Adrenal gland (tissue), 5 donors: Measurements from ENCODE around the gene ENTPD5.

ENCODE experiments used
- POLR2A ChIP-seq, 2 donors: fragments of 450-650 bp; IDR thresholded peaks; one replicate each; pipeline ENCODE4 v1.6.1; 2017; ENCODE audit warnings: antibody characterized with exemption in 2 of 2, mild to moderate bottlenecking in 2 of 2, moderate library complexity in 1 of 2
- TF ChIP-seq, protein P1 (sequence below), 6 experiments: fragments of 450-650 bp in 4 of 6; fragments of 200-600 bp in 2 of 6; sonication (generic) in 1 of 6; IDR thresholded peaks; 1 replicate in 5 of 6; 2 replicates in 1 of 6; pipeline versions ENCODE4 v1.5.1 to v1.8.0; 2016 to 2021; ENCODE audit warnings: antibody characterized with exemption in 6 of 6, mild to moderate bottlenecking in 2 of 6, moderate library complexity in 1 of 6
- donor health status: DM: no; HTN: no; CAD: no.

DNA sequence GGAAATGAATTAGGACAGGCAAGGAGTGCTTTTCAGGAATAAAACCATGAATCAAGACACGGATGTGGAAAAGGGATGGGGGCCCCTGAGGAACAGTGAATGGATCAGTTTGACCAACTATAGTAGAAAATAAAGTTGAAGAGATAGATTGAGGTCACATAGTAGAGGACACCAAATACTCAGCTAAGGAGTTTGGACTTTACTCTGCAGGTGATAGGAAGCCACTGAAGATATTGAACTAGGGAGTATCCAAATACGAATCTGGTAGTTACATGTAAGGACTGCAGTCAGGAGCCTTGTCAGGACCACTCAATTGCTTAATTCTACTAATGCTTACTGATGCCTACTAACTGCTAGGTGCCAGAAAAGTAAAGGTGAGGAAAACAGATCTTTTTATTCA is 20.4 kb downstream of the ENTPD5 start:
- TF ChIP-seq, protein P1, sequence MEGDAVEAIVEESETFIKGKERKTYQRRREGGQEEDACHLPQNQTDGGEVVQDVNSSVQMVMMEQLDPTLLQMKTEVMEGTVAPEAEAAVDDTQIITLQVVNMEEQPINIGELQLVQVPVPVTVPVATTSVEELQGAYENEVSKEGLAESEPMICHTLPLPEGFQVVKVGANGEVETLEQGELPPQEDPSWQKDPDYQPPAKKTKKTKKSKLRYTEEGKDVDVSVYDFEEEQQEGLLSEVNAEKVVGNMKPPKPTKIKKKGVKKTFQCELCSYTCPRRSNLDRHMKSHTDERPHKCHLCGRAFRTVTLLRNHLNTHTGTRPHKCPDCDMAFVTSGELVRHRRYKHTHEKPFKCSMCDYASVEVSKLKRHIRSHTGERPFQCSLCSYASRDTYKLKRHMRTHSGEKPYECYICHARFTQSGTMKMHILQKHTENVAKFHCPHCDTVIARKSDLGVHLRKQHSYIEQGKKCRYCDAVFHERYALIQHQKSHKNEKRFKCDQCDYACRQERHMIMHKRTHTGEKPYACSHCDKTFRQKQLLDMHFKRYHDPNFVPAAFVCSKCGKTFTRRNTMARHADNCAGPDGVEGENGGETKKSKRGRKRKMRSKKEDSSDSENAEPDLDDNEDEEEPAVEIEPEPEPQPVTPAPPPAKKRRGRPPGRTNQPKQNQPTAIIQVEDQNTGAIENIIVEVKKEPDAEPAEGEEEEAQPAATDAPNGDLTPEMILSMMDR (IDR thresholded peaks at IDR 0.05): no peak
- no peak for TF ChIP-seq POLR2A (IDR thresholded peaks at IDR 0.05)
